ENCODE data around the gene ADGRB2. TPM values are rescaled to one million over a fixed set of nuclear protein-coding genes. Genes with fewer than 3 reads are reported as not detected.

Gene ADGRB2
- total RNA-seq, 1 experiment from 2014 or later = 2.9 TPM

- intact Hi-C loops (cut with micrococcal nuclease; ENCODE audit: unreplicated experiment) = no loop called here
- no peaks in the 10 kb centered on the region for H3K9me3 Mint-ChIP-seq (ENCODE audit: low read depth, unreplicated experiment)
- no peak overlapping the region for H3K4me3 Mint-ChIP-seq (ENCODE audit: low read depth, unreplicated experiment)
- CTCF ChIA-PET = interaction anchor here (0.7 kb wide), 2 partner anchors 24 to 368 kb away, joined by 6 read pairs; no protein-coding TSS in a partner anchor
- no peak for TF ChIP-seq CTCF (IDR thresholded peaks at IDR 0.05; ENCODE audit: unreplicated experiment)
- BruUV-seq (replicated peaks) = no TSS peak
- H3K27ac Mint-ChIP-seq (ENCODE audit: unreplicated experiment) = no peak overlapping the region
- H3K36me3 Mint-ChIP-seq (ENCODE audit: insufficient read depth, unreplicated experiment) = peaks cover 3% of the 10 kb centered on the region
- H3K4me1 Mint-ChIP-seq (ENCODE audit: low read depth, unreplicated experiment) = no peaks in the 10 kb centered on the region
- peaks cover 45% of the 10 kb centered on the region for H3K27me3 Mint-ChIP-seq (ENCODE audit: unreplicated experiment)
- DNase-seq = no peak
Measured at GRCh38 chr1:31779687-31780086, 15.5 kb upstream of the ADGRB2 start.

GRCh38 chr1:31778763-31779488 is 14.8 kb upstream of the ADGRB2 start:
- no peak overlapping the region for H3K4me3 Mint-ChIP-seq (ENCODE audit: low read depth, unreplicated experiment)
- CTCF ChIA-PET = interaction anchor here (0.7 to 0.9 kb wide), 3 partner anchors 10 to 367 kb away, joined by 3 to 6 read pairs (median 6); no protein-coding TSS in a partner anchor
- no TSS peak for BruUV-seq (replicated peaks)
- intact Hi-C loops (cut with micrococcal nuclease; ENCODE audit: unreplicated experiment) = no loop called here
- DNase-seq = no peak
- TF ChIP-seq CTCF (IDR thresholded peaks at IDR 0.05; ENCODE audit: unreplicated experiment) = no peak
- H3K27ac Mint-ChIP-seq (ENCODE audit: unreplicated experiment) = no peak overlapping the region
- no peaks in the 10 kb centered on the region for H3K9me3 Mint-ChIP-seq (ENCODE audit: low read depth, unreplicated experiment)
- no peaks in the 10 kb centered on the region for H3K4me1 Mint-ChIP-seq (ENCODE audit: low read depth, unreplicated experiment)
- peaks cover 3% of the 10 kb centered on the region for H3K36me3 Mint-ChIP-seq (ENCODE audit: insufficient read depth, unreplicated experiment)
- peaks cover 53% of the 10 kb centered on the region for H3K27me3 Mint-ChIP-seq (ENCODE audit: unreplicated experiment)

GRCh38 chr1:31776516-31776915 is 12.4 kb upstream of the ADGRB2 start:
- Mint-ChIP-seq H3K4me1 (ENCODE audit: low read depth, unreplicated experiment) (peaks cover 8% of the 10 kb centered on the region), H3K27me3 (ENCODE audit: unreplicated experiment) (peaks cover 67% of the 10 kb centered on the region), H3K4me3 (ENCODE audit: low read depth, unreplicated experiment) (no peak overlapping the region), H3K9me3 (ENCODE audit: low read depth, unreplicated experiment) (no peaks in the 10 kb centered on the region), H3K27ac (ENCODE audit: unreplicated experiment) (no peak overlapping the region), H3K36me3 (ENCODE audit: insufficient read depth, unreplicated experiment) (peaks cover 3% of the 10 kb centered on the region)
- no TSS peak for BruUV-seq (replicated peaks)
- DNase-seq = no peak
- CTCF ChIA-PET = no interaction called here
- intact Hi-C loops (cut with micrococcal nuclease; ENCODE audit: unreplicated experiment) = no loop called here
- no peak for TF ChIP-seq CTCF (IDR thresholded peaks at IDR 0.05; ENCODE audit: unreplicated experiment)

GRCh38 chr1:31776032-31776431 is 11.9 kb upstream of the ADGRB2 start:
- DNase-seq = no peak
- CTCF ChIA-PET = no interaction called here
- peaks cover 72% of the 10 kb centered on the region for H3K27me3 Mint-ChIP-seq (ENCODE audit: unreplicated experiment)
- no peaks in the 10 kb centered on the region for H3K9me3 Mint-ChIP-seq (ENCODE audit: low read depth, unreplicated experiment)
- no peak for TF ChIP-seq CTCF (IDR thresholded peaks at IDR 0.05; ENCODE audit: unreplicated experiment)
- BruUV-seq (replicated peaks) = no TSS peak
- H3K27ac Mint-ChIP-seq (ENCODE audit: unreplicated experiment) = no peak overlapping the region
- no peak overlapping the region for H3K4me3 Mint-ChIP-seq (ENCODE audit: low read depth, unreplicated experiment)
- intact Hi-C loops (cut with micrococcal nuclease; ENCODE audit: unreplicated experiment) = no loop called here
- H3K36me3 Mint-ChIP-seq (ENCODE audit: insufficient read depth, unreplicated experiment) = peaks cover 3% of the 10 kb centered on the region
- H3K4me1 Mint-ChIP-seq (ENCODE audit: low read depth, unreplicated experiment) = peaks cover 8% of the 10 kb centered on the region
